GM12892 (cell line): ENCODE data around the gene RAVER1.

ENCODE experiments used
- POLR2A ChIP-seq: IDR thresholded peaks from 2 replicates; pipeline ENCODE4 v1.6.1; 2011; ENCODE audit warnings: low read depth, low read length, control low read depth
- POLR2AphosphoS5 ChIP-seq: IDR thresholded peaks from 2 replicates; pipeline ENCODE4 v1.6.1; 2011; ENCODE audit warnings: low read depth, low read length, control low read depth
- TAF1 ChIP-seq: IDR thresholded peaks from 2 replicates; pipeline ENCODE4 v1.6.1; 2011; ENCODE audit warnings: low read depth, mild to moderate bottlenecking, control low read depth, low read length, borderline replicate concordance

- TF ChIP-seq POLR2A (no peak), POLR2AphosphoS5 (no peak), TAF1 (no peak)
Observed at GRCh38 chr19:10378124-10378523, 44.8 kb upstream of the RAVER1 start.
